CMK (cell line): ENCODE results near the gene CDKN1C.
A peak's percentile ranks its signal among the peaks of the same experiment; 100 is the strongest.

Experiments
- DNase-seq: peaks from one replicate; pipeline ENCODE4 v3.0.0-alpha.2; 2010; ENCODE audit warnings: low read depth

Gene CDKN1C

GRCh38 chr11:2846470-2846869 is 39.1 kb downstream of the CDKN1C start:
- no peak for DNase-seq

- DNase-seq: no peak
Measured at GRCh38 chr11:2846056-2846455, 39.5 kb downstream of the CDKN1C start.

GRCh38 chr11:2844996-2845395 is 40.6 kb downstream of the CDKN1C start:
- DNase-seq: no peak

GRCh38 chr11:2844116-2844842 is 41.3 kb downstream of the CDKN1C start:
- no peak for DNase-seq

GRCh38 chr11:2843551-2843950 is 42.0 kb downstream of the CDKN1C start:
- DNase-seq: no peak

GRCh38 chr11:2842876-2843275 is 42.7 kb downstream of the CDKN1C start:
- DNase-seq: no peak

- no peak for DNase-seq
Measured at GRCh38 chr11:2841411-2842190, 44.0 kb downstream of the CDKN1C start.

GRCh38 chr11:2839395-2839943 is 46.1 kb downstream of the CDKN1C start:
- DNase-seq: no peak

GRCh38 chr11:2838676-2839294 is 46.8 kb downstream of the CDKN1C start:
- DNase-seq: no peak

- no peak for DNase-seq
Measured at GRCh38 chr11:2838091-2838490, 47.5 kb downstream of the CDKN1C start.

- no peak for DNase-seq
Measured at GRCh38 chr11:2837651-2838050, 47.9 kb downstream of the CDKN1C start.

GRCh38 chr11:2837096-2837601 is 48.4 kb downstream of the CDKN1C start:
- peak; percentile 75 for DNase-seq

- no peak for DNase-seq
Measured at GRCh38 chr11:2836315-2837095, 49.1 kb downstream of the CDKN1C start.

GRCh38 chr11:2835751-2836150 is 49.8 kb downstream of the CDKN1C start:
- DNase-seq: no peak

- DNase-seq: no peak
Measured at GRCh38 chr11:2835296-2835695, 50.3 kb downstream of the CDKN1C start.

- DNase-seq: no peak
Measured at GRCh38 chr11:2834503-2835273, 50.9 kb downstream of the CDKN1C start.

GRCh38 chr11:2833716-2834502 is 51.7 kb downstream of the CDKN1C start:
- DNase-seq: no peak
